Prostate gland (tissue), 2 donors: Measurements from ENCODE around the gene FSCN2.

Experiments used
- POLR2A ChIP-seq: fragments of 450-650 bp; IDR thresholded peaks from one replicate; pipeline ENCODE4 v1.6.1; 2016; ENCODE audit warnings: antibody characterized with exemption, mild to moderate bottlenecking
- POLR2AphosphoS5 ChIP-seq: sonication (generic); formaldehyde crosslinking; IDR thresholded peaks from one replicate; pipeline ENCODE4 v1.6.1; 2017; ENCODE audit warnings: antibody characterized with exemption
- TF ChIP-seq, protein P1 (sequence below), 4 experiments: fragments of 200-600 bp in 2 of 4; fragments of 450-650 bp in 2 of 4; sonication (generic) in 2 of 4; IDR thresholded peaks; 1 replicate in 3 of 4; 2 replicates in 1 of 4; pipeline ENCODE4 v1.5.1; 2016 to 2019; ENCODE audit warnings: antibody characterized with exemption in 4 of 4, mild to moderate bottlenecking in 2 of 4, moderate library complexity in 2 of 4

DNA sequence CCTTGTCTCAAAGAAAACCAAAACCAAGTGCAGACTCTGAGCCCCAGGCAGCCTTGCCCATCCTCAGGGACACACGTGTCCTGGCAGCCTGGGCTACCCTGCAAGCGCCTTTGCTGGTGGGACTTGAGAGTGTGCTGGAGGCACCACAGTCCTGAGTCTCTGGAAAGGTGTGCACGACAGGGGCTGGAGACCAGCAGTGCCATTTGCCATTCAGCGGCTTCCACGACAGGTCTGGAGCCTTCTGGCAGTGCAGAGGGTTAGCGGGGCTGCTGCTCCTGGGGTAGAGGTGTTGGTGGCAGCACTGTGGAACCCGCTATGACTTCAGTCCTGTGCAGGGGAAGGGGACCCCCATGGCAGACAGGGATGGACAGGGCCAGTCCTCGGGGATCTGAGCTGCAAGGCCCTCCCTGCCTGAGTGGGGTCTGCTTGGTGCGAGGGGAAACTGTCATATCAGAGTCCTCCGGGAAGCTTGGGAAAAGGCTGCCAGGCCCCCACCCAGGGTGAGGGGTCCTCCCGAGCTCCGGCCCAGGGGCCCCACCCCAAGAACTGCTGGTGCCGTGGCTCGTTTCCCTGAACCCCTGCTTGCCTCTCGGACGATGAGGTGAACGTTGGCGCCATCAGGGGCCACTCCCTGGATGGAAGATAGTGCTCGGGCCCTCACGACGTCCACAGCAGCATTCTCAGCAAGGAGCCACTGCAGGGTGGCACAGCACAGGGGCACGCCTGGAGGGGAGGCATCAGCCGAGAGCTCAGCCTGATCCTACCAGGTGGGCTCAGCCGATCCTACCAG is 17.2 kb downstream of the FSCN2 start:
- TF ChIP-seq, protein P1, sequence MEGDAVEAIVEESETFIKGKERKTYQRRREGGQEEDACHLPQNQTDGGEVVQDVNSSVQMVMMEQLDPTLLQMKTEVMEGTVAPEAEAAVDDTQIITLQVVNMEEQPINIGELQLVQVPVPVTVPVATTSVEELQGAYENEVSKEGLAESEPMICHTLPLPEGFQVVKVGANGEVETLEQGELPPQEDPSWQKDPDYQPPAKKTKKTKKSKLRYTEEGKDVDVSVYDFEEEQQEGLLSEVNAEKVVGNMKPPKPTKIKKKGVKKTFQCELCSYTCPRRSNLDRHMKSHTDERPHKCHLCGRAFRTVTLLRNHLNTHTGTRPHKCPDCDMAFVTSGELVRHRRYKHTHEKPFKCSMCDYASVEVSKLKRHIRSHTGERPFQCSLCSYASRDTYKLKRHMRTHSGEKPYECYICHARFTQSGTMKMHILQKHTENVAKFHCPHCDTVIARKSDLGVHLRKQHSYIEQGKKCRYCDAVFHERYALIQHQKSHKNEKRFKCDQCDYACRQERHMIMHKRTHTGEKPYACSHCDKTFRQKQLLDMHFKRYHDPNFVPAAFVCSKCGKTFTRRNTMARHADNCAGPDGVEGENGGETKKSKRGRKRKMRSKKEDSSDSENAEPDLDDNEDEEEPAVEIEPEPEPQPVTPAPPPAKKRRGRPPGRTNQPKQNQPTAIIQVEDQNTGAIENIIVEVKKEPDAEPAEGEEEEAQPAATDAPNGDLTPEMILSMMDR (IDR thresholded peaks at IDR 0.05), result no peak
- no peak for TF ChIP-seq POLR2AphosphoS5
- TF ChIP-seq POLR2A, result no peak
